SK-N-SH (cell line): Measurements from ENCODE around the gene IGF1R. TPM values are rescaled to one million over a fixed set of nuclear protein-coding genes. Genes with fewer than 3 reads are reported as not detected.

ENCODE experiments used
- CTCF ChIA-PET: fragments of 300-600, 350-600 bp; formaldehyde crosslinking; extraction: SDS; loops from one replicate; lab custom pipeline; 2021; lab: Yijun Ruan, JAX
- POLR2A ChIA-PET: fragments of 350-600 bp; sonication (Branson Sonifier 250); formaldehyde crosslinking; extraction: SDS; loops from one replicate; lab custom pipeline; 2020; ENCODE audit warnings: antibody characterized with exemption, inconsistent platforms; lab: Yijun Ruan, JAX
- DNase-seq: peaks from one replicate; pipeline ENCODE4 v3.0.0; 2012
- H2AFZ ChIP-seq: fragments of 200-600 bp; sonication (generic); 2 replicates; pipeline ENCODE4 v1.8.1; 2016; ENCODE audit warnings: antibody characterized with exemption, mild to moderate bottlenecking, low read depth
- H3F3A ChIP-seq: fragments of 200-600 bp; sonication (generic); replicated peaks from 2 replicates; pipeline ENCODE3; 2016; ENCODE audit warnings: antibody characterized with exemption, mild to moderate bottlenecking; ENCODE audit not compliant: insufficient read depth
- H3K27ac ChIP-seq, 2 experiments: fragments of 200-500 bp in 1 of 2; fragments of 200-600 bp in 1 of 2; sonication (Bioruptor generic) in 1 of 2; sonication (generic), shearing (Covaris generic) in 1 of 2; 2 replicates each; pipeline versions ENCODE4 v1.5.1 to v1.6.1; 2014 to 2016; ENCODE audit warnings: low read depth in 2 of 2, inconsistent platforms in 1 of 2, low read length in 1 of 2, mild to moderate bottlenecking in 1 of 2, mixed read lengths in 1 of 2
- H3K27me3 ChIP-seq: fragments of 200-600 bp; sonication (generic), shearing (Covaris generic); 2 replicates; pipeline ENCODE4 v1.6.1; 2016; ENCODE audit warnings: mixed run types; ENCODE audit not compliant: insufficient read depth
- H3K36me3 ChIP-seq, 2 experiments: fragments of 200-500 bp in 1 of 2; fragments of 200-600 bp in 1 of 2; sonication (Bioruptor generic) in 1 of 2; sonication (generic) in 1 of 2; replicated peaks in 1 of 2; 2 replicates each; pipeline versions ENCODE3 to v1.5.1; 2014 to 2016; ENCODE audit warnings: low read length in 1 of 2, mild to moderate bottlenecking in 1 of 2; ENCODE audit not compliant: insufficient read depth in 2 of 2, control insufficient read depth in 1 of 2
- H3K4me1 ChIP-seq, 2 experiments: fragments of 200-500 bp in 1 of 2; fragments of 200-600 bp in 1 of 2; sonication (Bioruptor generic) in 1 of 2; sonication (generic), shearing (Covaris generic) in 1 of 2; 2 replicates each; pipeline versions ENCODE4 v1.5.1 to v1.6.1; 2014 to 2016; ENCODE audit warnings: low read depth in 1 of 2, low read length in 1 of 2, mixed run types in 1 of 2; ENCODE audit not compliant: insufficient read depth in 2 of 2, control insufficient read depth in 1 of 2
- H3K4me2 ChIP-seq: fragments of 200-600 bp; sonication (generic), shearing (Covaris generic); 2 replicates; pipeline ENCODE4 v1.6.1; 2017; ENCODE audit warnings: mixed run types
- H3K4me3 ChIP-seq, 2 experiments: fragments of 200-500 bp in 1 of 2; fragments of 200-600 bp in 1 of 2; sonication (Bioruptor generic) in 1 of 2; sonication (generic), shearing (Covaris generic) in 1 of 2; 2 replicates each; pipeline versions ENCODE4 v1.5.1 to v1.8.1; 2014 to 2016; ENCODE audit warnings: low read depth in 2 of 2, inconsistent platforms in 1 of 2, low read length in 1 of 2, mild to moderate bottlenecking in 1 of 2, mixed read lengths in 1 of 2, moderate library complexity in 1 of 2
- H3K79me2 ChIP-seq: fragments of 200-600 bp; sonication (generic); 2 replicates; pipeline ENCODE4 v1.8.1; 2017; ENCODE audit warnings: mild to moderate bottlenecking; ENCODE audit not compliant: insufficient read depth
- H3K9ac ChIP-seq: fragments of 200-600 bp; sonication (generic); 2 replicates; pipeline ENCODE4 v1.6.1; 2017; ENCODE audit warnings: mixed run types
- H3K9me2 ChIP-seq: fragments of 200-600 bp; sonication (generic); 2 replicates; pipeline ENCODE4 v1.6.1; 2017; ENCODE audit warnings: mixed run types
- H3K9me3 ChIP-seq: fragments of 200-600 bp; sonication (generic); 2 replicates; pipeline ENCODE4 v1.6.1; 2017; ENCODE audit warnings: mixed run types, mild to moderate bottlenecking, moderate library complexity
- H4K20me1 ChIP-seq: fragments of 200-600 bp; sonication (generic); 2 replicates; pipeline ENCODE4 v1.6.1; 2017; ENCODE audit warnings: mild to moderate bottlenecking, mixed run types; ENCODE audit not compliant: insufficient read depth
- CHD2 ChIP-seq: fragments of 150-350 bp; IDR thresholded peaks from 2 replicates; pipeline ENCODE4 v1.6.1; 2018; ENCODE audit warnings: low read length; ENCODE audit not compliant: partially characterized antibody
- CTCF ChIP-seq: fragments of 200-600 bp; sonication (generic); IDR thresholded peaks from 2 replicates; pipeline ENCODE4 v1.6.1; 2017; ENCODE audit warnings: antibody characterized with exemption, mild to moderate bottlenecking, moderate library complexity
- FOXJ3 ChIP-seq: sonication (generic); formaldehyde crosslinking; IDR thresholded peaks from 2 replicates; pipeline ENCODE4 v1.5.1; 2020; ENCODE audit warnings: mild to moderate bottlenecking, missing genetic modification reagents
- GABPA ChIP-seq: IDR thresholded peaks from 2 replicates; pipeline ENCODE4 v1.4.0; 2012; ENCODE audit warnings: low read depth, mild to moderate bottlenecking
- JUND ChIP-seq: IDR thresholded peaks from 2 replicates; pipeline ENCODE4 v1.4.0; 2012
- MEF2A ChIP-seq: IDR thresholded peaks from 2 replicates; pipeline ENCODE4 v1.4.0; 2012; ENCODE audit warnings: low read depth, borderline replicate concordance
- NRF1 ChIP-seq: IDR thresholded peaks from 2 replicates; pipeline ENCODE4 v1.6.1; 2012; ENCODE audit warnings: low read depth, mild to moderate bottlenecking, low read length
- RAD21 ChIP-seq: IDR thresholded peaks from 2 replicates; pipeline ENCODE4 v1.6.1; 2012; ENCODE audit warnings: mild to moderate bottlenecking, low read length
- REST ChIP-seq: IDR thresholded peaks from 2 replicates; pipeline ENCODE4 v1.6.1; 2012; ENCODE audit warnings: mild to moderate bottlenecking, low read depth, low read length, moderate library complexity
- TAF1 ChIP-seq: IDR thresholded peaks from 2 replicates; pipeline ENCODE4 v1.6.1; 2012; ENCODE audit warnings: low read depth, mild to moderate bottlenecking, low read length, moderate library complexity, borderline replicate concordance
- TCF12 ChIP-seq: IDR thresholded peaks from 2 replicates; pipeline ENCODE4 v1.4.0; 2012
- WGBS: methylation state at CpG from one replicate; pipeline ENCODE4 v1.1.6; 2017; ENCODE audit warnings: low lambda C conversion rate; 5-methylcytosine and 5-hydroxymethylcytosine counted together
- polyA plus RNA-seq, 3 experiments: library from polyadenylated mRNA; depleted of rRNA; stranded (reverse); fragments of >200 nt; gene quantifications; 2 replicates each; pipeline ENCODE4 v1.2.3, GENCODE V29; 2012
- TF ChIP-seq, protein P1 (sequence below): IDR thresholded peaks from 2 replicates; pipeline ENCODE4 v1.4.0; 2012; ENCODE audit warnings: low read depth
- TF ChIP-seq, protein P2 (sequence below): IDR thresholded peaks from 2 replicates; pipeline ENCODE4 v1.4.0; 2012; ENCODE audit warnings: low read depth, borderline replicate concordance

Gene IGF1R
- polyA plus RNA-seq, 1 of the 3 experiments (the other 2 are of a cell fraction), result 9.5 TPM

DNA sequence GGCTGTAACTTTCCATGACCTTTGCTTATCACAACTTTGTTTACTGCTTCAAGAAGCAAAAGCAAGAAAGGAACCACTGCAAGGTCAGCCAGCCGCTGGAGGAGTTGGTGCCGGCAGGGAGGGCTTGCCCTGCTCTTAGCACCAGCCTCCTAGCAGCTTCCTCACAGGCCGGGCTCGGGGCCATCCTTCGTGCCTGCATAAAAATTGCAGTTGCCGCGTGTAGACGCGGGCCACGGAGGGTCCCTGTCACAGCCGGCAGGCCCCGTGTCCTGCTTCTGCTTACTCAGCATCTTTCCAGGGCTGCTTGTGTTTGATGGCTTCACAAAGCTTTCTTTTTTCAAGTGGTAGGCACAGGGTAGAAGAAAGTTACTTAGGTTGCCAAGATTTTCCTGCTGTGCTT lies 274.8 kb downstream of the IGF1R start (continued):
- no peak for TF ChIP-seq JUND
- TF ChIP-seq, protein P1, sequence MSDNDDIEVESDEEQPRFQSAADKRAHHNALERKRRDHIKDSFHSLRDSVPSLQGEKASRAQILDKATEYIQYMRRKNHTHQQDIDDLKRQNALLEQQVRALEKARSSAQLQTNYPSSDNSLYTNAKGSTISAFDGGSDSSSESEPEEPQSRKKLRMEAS, result no peak
- TF ChIP-seq TAF1, result no peak
- TF ChIP-seq CTCF, result no peak
- no peak for TF ChIP-seq FOXJ3 (CRISPR knock-in tag)
- no peak for TF ChIP-seq MEF2A

DNA sequence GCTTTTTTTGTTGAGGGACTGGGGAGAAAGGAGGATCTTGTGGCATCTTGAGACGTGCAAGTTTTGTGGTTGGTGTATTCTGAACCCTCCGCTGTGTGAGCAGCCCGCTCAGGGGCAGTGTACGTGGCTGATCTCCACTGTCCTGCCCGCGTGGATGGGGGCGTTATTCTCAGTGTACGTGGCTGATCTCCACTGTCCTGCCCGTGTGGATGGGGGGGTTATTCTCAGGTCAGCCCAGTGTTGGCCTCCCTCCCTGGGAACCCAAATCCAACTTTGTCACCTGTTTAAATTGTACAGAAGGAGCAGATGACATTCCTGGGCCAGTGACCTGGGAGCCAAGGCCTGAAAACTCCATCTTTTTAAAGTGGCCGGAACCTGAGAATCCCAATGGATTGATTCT lies 275.2 kb downstream of the IGF1R start:
- Histone ChIP-seq H3K27me3 (no peaks in the 10 kb centered on the region), H3K4me2 (no peak overlapping the region), H4K20me1 (no peaks in the 10 kb centered on the region)
- CTCF ChIA-PET, result interaction anchor here (0.9 kb wide), 1 partner anchor 144 kb away, joined by 3 read pairs; no protein-coding TSS in a partner anchor
- WGBS, result 87% methylated on average over 9 of the region's 10 CpGs
- TF ChIP-seq TCF12, result no peak
- TF ChIP-seq GABPA, result no peak
- no peak for TF ChIP-seq REST
- no peak for TF ChIP-seq NRF1
- TF ChIP-seq TAF1, result no peak
- TF ChIP-seq RAD21, result no peak
- no peak for TF ChIP-seq CHD2
- TF ChIP-seq, protein P1, result no peak
- TF ChIP-seq, protein P2, sequence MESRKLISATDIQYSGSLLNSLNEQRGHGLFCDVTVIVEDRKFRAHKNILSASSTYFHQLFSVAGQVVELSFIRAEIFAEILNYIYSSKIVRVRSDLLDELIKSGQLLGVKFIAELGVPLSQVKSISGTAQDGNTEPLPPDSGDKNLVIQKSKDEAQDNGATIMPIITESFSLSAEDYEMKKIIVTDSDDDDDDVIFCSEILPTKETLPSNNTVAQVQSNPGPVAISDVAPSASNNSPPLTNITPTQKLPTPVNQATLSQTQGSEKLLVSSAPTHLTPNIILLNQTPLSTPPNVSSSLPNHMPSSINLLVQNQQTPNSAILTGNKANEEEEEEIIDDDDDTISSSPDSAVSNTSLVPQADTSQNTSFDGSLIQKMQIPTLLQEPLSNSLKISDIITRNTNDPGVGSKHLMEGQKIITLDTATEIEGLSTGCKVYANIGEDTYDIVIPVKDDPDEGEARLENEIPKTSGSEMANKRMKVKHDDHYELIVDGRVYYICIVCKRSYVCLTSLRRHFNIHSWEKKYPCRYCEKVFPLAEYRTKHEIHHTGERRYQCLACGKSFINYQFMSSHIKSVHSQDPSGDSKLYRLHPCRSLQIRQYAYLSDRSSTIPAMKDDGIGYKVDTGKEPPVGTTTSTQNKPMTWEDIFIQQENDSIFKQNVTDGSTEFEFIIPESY, result no peak
- TF ChIP-seq, all 33 proteins: peak for 0
- Histone ChIP-seq H3K9me2 (no peaks in the 10 kb centered on the region), H3F3A (no peaks in the 10 kb centered on the region), H3K4me1 (peaks cover 0 to 10% of the 10 kb centered on the region in 2 experiments; a peak in 2 of 4 replicates), H3K27ac (no peak overlapping the region), H3K79me2 (no peaks in the 10 kb centered on the region), H2AFZ (no peak overlapping the region), H3K9me3 (no peaks in the 10 kb centered on the region), H3K36me3 (peaks cover 8 to 37% of the 10 kb centered on the region in 2 experiments), H3K9ac (no peak overlapping the region), H3K4me3 (no peak overlapping the region)
- POLR2A ChIA-PET, result no interaction called here
- no peak for DNase-seq
